Measurements from ENCODE around the gene MED16. TPM values are rescaled to one million over a fixed set of nuclear protein-coding genes. Genes with fewer than 3 reads are reported as not detected.
"Not testable (repeated sequence)": the region's sequence is repeated elsewhere in the genome, so short reads cannot be mapped to it uniquely, and the experiment has no call there.

The MED16 gene
- total RNA-seq, 2 donors from 2014 or later = 60.4 to 64.1 TPM

DNA sequence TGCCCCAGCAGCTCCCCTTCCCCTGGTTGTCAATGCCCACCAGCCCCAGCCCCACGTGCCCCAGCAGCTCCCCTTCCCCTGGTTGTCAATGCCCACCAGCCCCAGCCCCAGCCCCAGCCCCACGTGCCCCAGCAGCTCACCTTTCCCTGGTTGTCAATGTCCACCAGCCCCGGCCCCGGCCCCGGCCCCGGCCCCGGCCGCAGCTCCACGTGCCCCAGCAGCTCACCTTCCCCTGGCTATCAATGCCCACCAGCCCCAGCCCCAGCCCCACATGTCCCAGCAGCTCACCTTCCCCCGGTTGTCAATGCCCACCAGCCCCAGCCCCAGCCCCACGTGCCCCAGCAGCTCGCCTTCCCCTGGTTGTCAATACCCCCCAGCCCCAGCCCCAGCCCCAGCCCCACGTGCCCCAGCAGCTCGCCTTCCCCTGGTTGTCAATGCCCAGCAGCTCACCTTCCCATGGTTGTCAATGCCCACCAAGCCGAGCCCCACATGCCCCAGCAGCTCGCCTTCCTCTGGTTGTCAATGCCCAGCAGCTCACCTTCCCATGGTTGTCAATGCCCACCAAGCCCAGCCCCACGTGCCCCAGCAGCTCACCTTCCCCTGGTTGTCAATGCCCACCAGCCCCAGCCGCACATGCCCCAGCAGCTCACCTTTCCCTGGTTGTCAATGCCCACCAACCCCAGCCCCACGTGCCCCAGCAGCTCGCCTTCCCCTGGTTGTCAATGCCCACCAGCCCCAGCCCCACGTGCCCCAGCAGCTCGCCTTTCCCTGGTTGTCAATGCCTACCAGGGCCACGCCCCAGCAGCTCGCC lies 14.0 kb downstream of the MED16 start:
- not testable (repeated sequence) for H3K27me3 Mint-ChIP-seq; H3K4me3 Mint-ChIP-seq; H3K4me1 Mint-ChIP-seq; ATAC-seq (replicated peaks); H3K9me3 Mint-ChIP-seq
- Mint-ChIP-seq H3K27ac (peak overlapping the region; percentile 69), H3K36me3 (ENCODE audit: low read depth) (peaks cover 27% of the 10 kb centered on the region)

DNA sequence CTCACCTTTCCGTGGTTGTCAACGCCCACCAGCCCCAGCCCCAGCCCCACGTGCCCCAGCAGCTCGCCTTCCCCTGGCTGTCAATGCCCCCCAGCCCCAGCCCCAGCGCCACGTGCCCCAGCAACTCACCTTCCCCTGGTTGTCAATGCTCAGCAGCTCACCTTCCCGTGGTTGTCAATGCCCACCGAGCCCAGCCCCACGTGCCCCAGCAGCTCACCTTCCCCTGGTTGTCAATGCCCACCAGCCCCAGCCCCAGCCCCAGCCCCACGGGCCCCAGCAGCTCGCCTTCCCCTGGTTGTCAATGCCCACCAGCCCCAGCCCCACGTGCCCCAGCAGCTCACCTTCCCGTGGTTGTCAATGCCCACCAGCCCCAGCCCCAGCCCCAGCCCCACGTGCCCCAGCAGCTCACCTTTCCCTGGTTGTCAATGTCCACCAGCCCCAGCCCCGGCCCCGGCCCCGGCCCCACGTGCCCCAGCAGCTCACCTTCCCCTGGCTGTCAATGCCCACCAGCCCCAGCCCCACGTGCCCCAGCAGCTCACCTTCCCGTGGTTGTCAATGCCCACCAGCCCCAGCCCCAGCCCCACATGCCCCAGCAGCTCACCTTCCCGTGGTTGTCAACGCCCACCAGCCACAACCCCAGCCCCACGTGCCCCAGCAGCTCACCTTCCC lies 14.9 kb downstream of the MED16 start:
- peaks cover 20% of the 10 kb centered on the region for H3K36me3 Mint-ChIP-seq (ENCODE audit: low read depth)
- H3K4me1 Mint-ChIP-seq; H3K9me3 Mint-ChIP-seq; H3K27me3 Mint-ChIP-seq; ATAC-seq (replicated peaks); H3K4me3 Mint-ChIP-seq; H3K27ac Mint-ChIP-seq: not testable (repeated sequence)

DNA sequence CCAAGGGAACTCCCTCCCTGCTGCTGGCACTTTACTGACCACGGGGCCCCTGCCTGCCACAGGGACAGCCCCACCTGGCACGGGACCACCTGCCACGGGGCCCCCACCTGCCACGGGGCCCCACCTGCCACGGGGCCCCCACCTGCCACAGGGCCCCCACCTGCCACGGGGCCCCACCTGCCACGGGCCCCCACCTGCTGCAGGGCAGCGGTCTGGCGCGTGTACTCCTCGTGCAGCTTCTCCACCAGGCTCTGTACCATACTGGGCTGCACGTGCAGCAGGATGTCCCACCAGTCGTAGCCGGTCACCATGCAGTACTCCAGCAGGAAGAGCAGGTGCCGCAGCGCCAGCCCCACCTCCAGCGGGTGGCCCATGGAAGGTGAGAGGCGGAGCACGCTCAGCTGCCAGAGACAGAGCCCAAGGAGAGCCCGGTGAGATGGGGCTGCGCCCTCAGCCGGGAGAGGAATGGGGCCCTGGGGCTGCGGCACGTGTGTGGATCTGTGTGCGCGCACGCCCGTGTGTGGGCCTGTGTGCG lies 16.1 kb downstream of the MED16 start:
- Mint-ChIP-seq H3K4me3 (no peak overlapping the region), H3K9me3 (no peaks in the 10 kb centered on the region), H3K36me3 (ENCODE audit: low read depth) (peaks cover 13% of the 10 kb centered on the region), H3K27me3 (no peaks in the 10 kb centered on the region), H3K27ac (no peak overlapping the region), H3K4me1 (peaks cover 4% of the 10 kb centered on the region)
- no peak for ATAC-seq (replicated peaks)

DNA sequence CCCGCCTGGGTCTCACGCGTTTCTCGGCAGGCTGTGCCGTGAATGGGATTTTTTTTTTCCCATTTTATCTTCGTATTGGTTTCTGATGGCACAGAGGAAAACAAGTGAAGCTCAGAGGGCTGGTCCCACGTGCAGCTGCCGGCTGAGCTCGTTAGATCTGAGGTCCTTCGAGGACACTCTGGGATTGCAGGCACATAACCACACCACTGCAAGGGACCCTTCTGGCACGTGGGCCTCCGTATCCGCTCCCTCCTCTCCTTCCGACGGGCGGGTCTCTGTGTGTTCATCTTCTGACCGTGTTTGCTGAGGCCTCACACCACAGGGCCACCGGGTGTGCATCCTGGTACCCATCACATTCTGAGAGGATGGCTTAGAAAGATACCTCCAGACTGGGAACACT lies 16.9 kb downstream of the MED16 start:
- Mint-ChIP-seq H3K27me3 (no peaks in the 10 kb centered on the region), H3K27ac (no peak overlapping the region), H3K4me3 (no peak overlapping the region), H3K36me3 (ENCODE audit: low read depth) (peaks cover 6% of the 10 kb centered on the region), H3K9me3 (no peaks in the 10 kb centered on the region), H3K4me1 (peaks cover 4% of the 10 kb centered on the region)
- ATAC-seq (replicated peaks) = no peak

- no peak for ATAC-seq (replicated peaks)
- H3K4me3 Mint-ChIP-seq = no peak overlapping the region
- no peaks in the 10 kb centered on the region for H3K27me3 Mint-ChIP-seq
- peaks cover 4% of the 10 kb centered on the region for H3K4me1 Mint-ChIP-seq
- H3K27ac Mint-ChIP-seq = no peak overlapping the region
- no peaks in the 10 kb centered on the region for H3K9me3 Mint-ChIP-seq
- H3K36me3 Mint-ChIP-seq (ENCODE audit: low read depth) = peaks cover 12% of the 10 kb centered on the region
Observed at GRCh38 chr19:875265-875879, 17.6 kb downstream of the MED16 start.

DNA sequence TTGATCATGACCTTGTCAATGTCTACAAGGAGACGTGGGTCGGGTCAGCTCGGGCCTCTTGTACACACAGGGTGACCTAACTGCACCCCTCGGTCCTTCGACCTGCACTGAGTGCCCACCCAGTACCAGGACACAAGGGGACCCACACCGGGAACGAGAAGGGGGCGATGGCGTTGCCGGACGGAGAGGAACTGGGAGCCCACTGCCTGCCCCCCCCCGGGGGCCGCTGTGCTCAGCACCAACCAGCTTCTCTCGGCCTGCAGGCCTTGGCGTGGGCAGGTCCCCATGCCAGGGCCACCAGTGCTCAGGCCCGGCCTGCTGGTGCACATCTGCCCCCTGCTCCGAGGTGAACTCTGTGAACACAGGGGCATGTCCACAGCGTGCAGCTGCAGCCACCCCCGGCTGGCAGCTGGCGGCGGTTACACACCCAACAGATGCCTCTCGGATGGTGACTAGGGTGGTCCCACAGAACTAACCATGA lies 19.4 kb downstream of the MED16 start:
- Mint-ChIP-seq H3K27me3 (no peaks in the 10 kb centered on the region), H3K36me3 (ENCODE audit: low read depth) (peaks cover 25% of the 10 kb centered on the region), H3K4me1 (no peaks in the 10 kb centered on the region), H3K4me3 (peak overlapping the region; percentile 64), H3K9me3 (no peaks in the 10 kb centered on the region), H3K27ac (no peak overlapping the region)
- ATAC-seq (replicated peaks) = no peak

DNA sequence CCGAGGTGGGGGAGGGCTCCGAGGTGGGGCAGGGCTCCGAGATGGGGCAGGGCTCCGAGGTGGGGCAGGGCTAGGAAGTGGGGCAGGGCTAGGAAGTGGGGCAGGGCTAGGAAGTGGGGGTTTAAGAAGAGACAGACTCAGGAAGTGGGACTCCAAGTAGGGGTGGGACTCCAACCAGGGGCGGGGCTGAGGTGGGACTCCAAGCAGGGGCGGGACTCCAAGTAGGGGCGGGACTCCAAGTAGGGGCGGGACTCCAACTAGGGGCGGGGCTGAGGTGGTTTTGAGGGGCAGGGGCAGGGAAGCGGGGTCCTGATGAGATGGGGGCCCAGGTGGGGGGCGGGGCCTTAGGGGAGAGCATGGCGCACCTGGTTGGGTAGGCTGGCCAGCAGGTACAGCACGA lies 19.9 kb downstream of the MED16 start:
- H3K4me1 Mint-ChIP-seq = no peaks in the 10 kb centered on the region
- peak; percentile 78 for ATAC-seq (replicated peaks)
- H3K27me3 Mint-ChIP-seq = no peaks in the 10 kb centered on the region
- peaks cover 27% of the 10 kb centered on the region for H3K36me3 Mint-ChIP-seq (ENCODE audit: low read depth)
- no peaks in the 10 kb centered on the region for H3K9me3 Mint-ChIP-seq
- peak overlapping the region; percentile 64 for H3K4me3 Mint-ChIP-seq
- H3K27ac Mint-ChIP-seq = peak overlapping the region; percentile 66

- H3K4me3 Mint-ChIP-seq = peak overlapping the region; percentile 64
- H3K27ac Mint-ChIP-seq = peak overlapping the region; percentile 66
- H3K27me3 Mint-ChIP-seq = no peaks in the 10 kb centered on the region
- peaks cover 3% of the 10 kb centered on the region for H3K4me1 Mint-ChIP-seq
- H3K9me3 Mint-ChIP-seq = no peaks in the 10 kb centered on the region
- peak; percentile 90 for ATAC-seq (replicated peaks)
- H3K36me3 Mint-ChIP-seq (ENCODE audit: low read depth) = peaks cover 32% of the 10 kb centered on the region
Observed at GRCh38 chr19:872266-872951, 20.6 kb downstream of the MED16 start.

DNA sequence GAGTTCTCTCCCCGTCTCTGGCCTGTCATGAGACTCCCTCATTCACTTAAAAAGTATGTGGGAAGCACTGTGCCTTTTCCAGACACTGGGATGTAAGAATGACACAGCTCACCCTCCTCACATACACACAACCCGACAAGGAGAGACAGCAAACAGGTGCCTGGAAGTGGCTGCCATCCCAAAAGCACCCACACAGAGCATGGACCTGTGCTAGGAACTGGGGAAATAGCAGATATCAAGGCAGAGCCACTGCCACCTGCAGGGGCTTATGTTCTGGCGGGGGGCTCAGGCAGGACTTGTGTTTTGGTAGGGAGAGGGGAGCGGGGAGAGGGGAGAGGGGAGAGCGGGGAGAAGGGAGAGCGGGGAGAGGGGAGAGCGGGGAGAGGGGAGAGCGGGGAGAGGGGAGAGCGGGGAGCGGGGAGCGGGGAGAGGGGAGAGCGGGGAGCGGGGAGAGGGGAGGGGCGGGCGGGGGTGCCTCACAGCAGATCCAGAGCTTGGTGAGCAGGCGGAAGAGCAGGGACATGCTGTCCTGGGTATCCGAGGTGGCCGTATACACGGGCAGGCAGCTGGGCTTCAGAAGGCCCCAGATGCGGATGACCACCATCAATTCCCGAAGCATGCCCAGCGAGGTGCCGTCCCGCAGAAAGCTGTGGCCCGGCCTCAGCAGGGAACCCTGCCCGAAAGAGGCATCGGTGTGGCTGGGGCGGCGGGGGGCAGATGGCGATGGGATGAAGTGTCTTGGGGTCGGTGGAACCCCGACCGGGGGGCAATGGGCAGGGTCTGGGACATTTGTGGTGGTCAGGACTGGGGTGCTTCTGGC lies 21.3 kb downstream of the MED16 start:
- Mint-ChIP-seq H3K4me3 (peak overlapping the region; percentile 64), H3K36me3 (ENCODE audit: low read depth) (peaks cover 35% of the 10 kb centered on the region), H3K4me1 (peaks cover 4% of the 10 kb centered on the region), H3K27ac (peak overlapping the region; percentile 66), H3K9me3 (no peaks in the 10 kb centered on the region), H3K27me3 (no peaks in the 10 kb centered on the region)
- ATAC-seq (replicated peaks) = no peak

DNA sequence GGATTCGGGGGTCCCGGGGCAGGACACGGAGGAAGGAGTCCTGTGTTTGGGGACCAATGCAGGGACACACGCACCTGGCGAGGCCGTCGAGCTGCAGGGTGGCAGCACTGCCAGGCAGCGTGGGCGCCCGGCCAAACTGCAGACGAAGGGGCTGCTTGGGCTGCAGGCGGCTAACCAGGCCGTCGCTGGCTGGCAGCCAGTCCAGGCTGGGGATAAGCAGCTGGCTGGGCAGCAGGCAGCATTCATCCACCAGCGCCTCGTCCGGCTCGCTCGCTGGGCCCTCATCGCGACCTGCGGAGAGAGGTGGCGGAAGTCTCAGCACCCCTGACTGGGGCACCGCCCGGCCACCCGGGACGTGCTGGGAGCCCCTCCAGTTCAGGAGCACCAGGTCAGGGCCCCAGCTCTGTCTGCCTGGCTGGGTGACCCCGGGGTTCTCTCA lies 22.0 kb downstream of the MED16 start:
- Mint-ChIP-seq H3K27ac (no peak overlapping the region), H3K4me3 (no peak overlapping the region), H3K9me3 (no peaks in the 10 kb centered on the region), H3K4me1 (peaks cover 4% of the 10 kb centered on the region), H3K27me3 (no peaks in the 10 kb centered on the region), H3K36me3 (ENCODE audit: low read depth) (peaks cover 35% of the 10 kb centered on the region)
- ATAC-seq (replicated peaks) = no peak

DNA sequence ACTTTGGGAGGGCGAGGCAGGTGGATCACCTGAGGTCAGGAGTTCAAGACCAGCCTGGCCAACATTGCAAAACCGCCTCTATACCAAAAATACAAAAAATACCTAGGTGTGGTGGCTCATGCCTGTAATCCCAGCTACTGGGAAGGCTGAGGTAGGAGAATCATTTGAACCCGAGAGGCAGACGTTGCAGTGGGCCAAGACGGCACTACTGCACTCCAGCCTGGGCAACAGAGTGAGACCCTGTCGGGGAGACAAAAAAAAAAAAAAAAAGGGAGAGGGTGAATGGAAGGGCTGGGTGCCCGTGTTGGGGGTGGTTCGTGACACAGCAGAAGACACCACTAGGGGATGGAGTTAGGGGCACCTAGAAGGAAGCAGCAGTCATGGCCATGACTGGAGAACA lies 22.7 kb downstream of the MED16 start:
- H3K4me3 Mint-ChIP-seq = no peak overlapping the region
- H3K27me3 Mint-ChIP-seq = no peaks in the 10 kb centered on the region
- no peak overlapping the region for H3K27ac Mint-ChIP-seq
- H3K36me3 Mint-ChIP-seq (ENCODE audit: low read depth) = peaks cover 29% of the 10 kb centered on the region
- no peaks in the 10 kb centered on the region for H3K9me3 Mint-ChIP-seq
- ATAC-seq (replicated peaks) = no peak
- peaks cover 4% of the 10 kb centered on the region for H3K4me1 Mint-ChIP-seq

GRCh38 chr19:869245-870177 lies 23.5 kb downstream of the MED16 start:
- ATAC-seq (replicated peaks) = no peak
- Mint-ChIP-seq H3K27ac (no peak overlapping the region), H3K36me3 (ENCODE audit: low read depth) (peaks cover 29% of the 10 kb centered on the region), H3K4me3 (no peak overlapping the region), H3K9me3 (no peaks in the 10 kb centered on the region), H3K27me3 (no peaks in the 10 kb centered on the region), H3K4me1 (peaks cover 4% of the 10 kb centered on the region)
